ENCODE results near the gene ARSG.

- TF ChIP-seq CTCF (IDR thresholded peaks at IDR 0.05): no peak
- no peak for TF ChIP-seq ETV6 (CRISPR knock-in tag; IDR thresholded peaks at IDR 0.05)
- TF ChIP-seq CREB1 (CRISPR knock-in tag; IDR thresholded peaks at IDR 0.05): no peak
- TF ChIP-seq E2F5 (CRISPR knock-in tag; IDR thresholded peaks at IDR 0.05): no peak
- no peak for TF ChIP-seq JUN (CRISPR knock-in tag; IDR thresholded peaks at IDR 0.05)
Measured at GRCh38 chr17:68417317-68417716, 126.0 kb downstream of the ARSG start.
